NCI-H526 treated with DMSO at 0.1 percent for 48 hours (cell line): ENCODE measurements around the gene BTBD8.
"Not testable (repeated sequence)": the region's sequence is repeated elsewhere in the genome, so short reads cannot be mapped to it uniquely, and the experiment has no call there.

Experiments
- DNase-seq: peaks from one replicate; lab custom pipeline; 2025; lab: John Stamatoyannopoulos, UW

BTBD8 gene

DNA sequence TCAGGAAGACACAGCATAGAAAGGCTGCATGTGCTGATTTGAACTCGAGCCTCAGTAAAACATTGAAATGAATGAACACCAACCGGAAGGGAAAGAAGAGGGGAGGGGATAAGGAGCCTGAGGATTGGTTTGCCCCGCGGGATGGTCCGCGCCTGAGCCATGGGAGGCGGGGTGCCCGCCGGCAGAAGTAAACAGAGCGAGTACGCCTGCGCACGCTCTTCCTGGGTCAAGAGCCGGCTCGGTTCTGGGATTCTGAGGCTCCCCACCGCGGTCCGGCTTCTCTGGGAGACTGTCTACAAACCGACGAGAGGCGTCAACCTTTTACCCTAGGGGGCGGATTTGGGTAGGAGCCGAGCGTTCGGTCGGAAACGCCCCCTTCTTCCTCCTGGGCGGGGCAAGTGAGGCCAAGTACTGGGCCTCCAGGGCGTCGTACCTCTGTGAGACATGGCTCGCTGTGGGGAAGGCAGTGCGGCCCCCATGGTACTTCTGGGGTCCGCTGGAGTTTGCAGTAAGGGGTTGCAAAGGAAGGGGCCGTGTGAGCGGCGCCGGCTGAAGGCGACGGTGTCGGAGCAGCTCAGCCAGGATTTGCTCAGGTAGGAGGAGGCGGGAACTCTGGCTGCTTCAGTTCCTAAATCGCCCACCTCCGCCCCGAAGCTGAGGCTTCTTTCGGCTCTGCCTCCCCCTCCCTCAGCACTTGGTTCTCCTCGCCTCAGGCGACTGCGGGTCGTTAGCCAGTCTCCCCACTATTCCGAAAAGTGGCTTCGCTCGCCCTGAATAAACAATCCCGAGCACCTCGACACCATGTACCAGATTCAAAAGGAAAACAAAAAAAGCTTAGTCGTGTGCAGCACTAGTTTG, at the start of gene BTBD8:
BTBD8 (plus strand) TSS at position 218 of the 858 bp plus-strand sequence; CDS start at position 445, 227 bp downstream.
- DNase-seq, result peak; percentile 80

DNA sequence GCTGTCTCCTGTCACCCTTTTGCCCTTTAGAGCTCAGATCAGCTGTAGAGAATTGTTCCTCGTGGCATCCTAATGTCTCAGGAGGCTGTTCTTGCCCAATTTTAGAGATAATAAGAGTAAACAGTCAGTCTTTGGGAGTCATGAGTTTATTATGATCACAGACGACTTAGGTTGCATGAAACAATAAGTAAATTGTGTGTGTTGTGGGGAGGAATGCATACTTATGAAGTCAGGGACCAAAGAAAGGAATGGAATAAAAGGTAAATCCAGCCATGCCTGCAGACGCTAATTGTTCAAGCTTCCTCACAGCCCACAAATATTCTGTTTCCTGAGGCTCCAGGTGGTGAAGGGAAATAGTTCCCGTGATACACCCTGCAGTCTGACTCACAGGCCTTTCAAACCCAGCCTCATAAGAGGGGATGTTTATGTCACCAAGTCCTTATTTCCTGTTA, 49.5 kb upstream of the BTBD8 start:
- DNase-seq, result peak; percentile 56

DNA sequence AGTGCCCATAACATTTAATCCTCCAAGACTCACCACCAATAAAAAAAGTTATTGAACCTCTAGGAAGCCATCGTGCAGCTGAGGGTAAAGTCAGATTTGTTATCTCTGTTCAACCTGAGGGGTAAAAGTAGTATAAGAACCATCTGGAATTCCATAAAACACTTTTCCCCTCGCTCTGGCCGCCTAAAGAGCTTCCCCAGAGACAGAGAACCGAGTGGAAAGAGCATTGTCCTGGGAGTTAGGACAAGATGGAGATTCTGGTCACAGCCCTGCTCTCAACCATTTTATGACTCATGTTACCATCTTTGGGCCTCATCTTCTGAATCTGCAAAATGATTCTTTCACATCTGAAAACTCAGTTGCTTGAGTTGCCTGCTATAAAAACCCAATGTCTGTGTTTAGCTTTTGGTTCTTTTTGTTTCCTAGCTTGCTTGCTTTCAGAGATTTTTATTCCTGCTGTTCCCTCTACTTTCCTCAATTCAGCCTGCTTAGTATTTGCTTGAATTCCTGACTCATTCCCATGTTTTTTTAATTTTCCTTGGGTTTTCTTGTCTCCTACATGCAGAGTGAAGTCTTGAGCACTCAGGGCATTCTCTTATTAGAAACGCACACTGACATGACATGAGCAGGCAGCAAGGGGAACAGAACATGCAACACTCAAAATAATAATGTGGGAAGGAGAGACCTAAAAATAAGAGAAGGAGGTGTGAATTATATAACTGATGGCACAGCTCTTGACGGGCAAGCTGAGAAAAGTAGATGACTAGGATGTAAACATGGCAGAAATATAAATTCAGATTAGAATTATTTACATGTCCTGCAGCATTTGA, 48.6 kb upstream of the BTBD8 start:
- no peak for DNase-seq

DNA sequence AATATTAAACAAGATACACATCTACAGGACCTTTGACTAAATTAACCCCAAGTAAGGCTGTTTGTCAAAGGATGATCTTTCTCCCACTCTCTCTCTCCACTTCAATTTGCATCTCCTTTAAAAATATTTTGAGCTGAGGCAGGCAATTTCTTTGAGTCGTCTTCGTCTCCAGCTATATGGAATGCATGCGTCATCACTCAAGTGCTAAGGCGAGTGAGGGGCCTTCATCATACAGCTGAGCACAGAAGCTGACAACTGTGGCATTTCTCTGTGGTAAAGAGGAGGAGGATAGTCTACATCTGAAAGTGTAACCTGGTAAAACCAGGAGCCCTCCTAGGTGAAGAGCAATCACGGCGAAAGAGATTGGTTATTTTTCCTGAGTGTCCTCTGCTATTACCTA, 42.7 kb upstream of the BTBD8 start:
- no peak for DNase-seq

DNA sequence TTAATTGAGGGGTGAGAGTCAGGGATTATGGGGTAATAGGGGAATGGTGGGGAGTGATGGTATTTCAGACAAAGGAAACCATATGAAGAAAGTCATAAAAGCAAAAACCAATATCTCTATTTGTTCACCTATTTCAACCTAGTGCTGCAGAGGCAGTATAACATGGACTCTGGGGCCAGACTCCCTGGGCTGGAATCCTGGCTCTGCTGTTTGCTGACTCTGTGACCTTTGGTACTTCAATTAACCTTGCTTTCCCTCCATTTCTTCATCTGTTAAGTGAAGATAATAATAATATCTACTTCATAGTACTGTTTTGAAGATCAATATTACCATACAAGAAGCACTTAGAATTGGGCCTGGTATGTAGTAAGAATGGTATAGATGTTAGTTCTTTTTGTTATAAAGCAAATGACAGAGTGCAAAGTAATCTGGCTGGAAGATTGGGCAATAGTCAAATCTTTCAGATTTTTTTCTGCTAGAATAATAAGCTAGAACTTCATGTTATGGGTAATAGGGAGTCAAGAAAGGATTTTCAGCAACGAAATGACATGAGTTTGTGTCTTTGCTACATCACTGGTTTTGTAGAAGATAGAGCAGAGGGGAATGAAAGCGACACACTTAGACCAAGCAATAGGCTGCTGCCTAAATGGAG, 41.3 kb upstream of the BTBD8 start:
- DNase-seq, result no peak

DNA sequence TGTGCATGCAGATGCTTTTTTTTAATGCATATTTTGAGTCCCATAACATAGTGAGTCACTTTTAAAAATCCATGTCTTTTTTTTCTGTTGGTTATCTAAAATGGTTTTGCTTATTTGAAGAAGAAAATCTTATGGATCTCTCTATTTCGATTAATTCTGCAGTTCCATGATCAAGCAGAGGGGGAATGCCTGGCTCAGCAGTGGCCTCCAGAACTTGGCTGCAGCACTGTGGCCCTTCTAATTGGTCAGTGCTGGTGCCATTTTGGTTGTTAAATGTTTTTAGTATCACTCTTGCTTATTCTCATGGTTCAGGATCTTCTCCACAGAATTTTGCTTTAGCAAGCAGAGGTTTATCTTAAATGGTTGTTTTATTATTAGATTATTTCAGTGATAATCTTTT, 39.2 kb upstream of the BTBD8 start:
- DNase-seq, result no peak

DNA sequence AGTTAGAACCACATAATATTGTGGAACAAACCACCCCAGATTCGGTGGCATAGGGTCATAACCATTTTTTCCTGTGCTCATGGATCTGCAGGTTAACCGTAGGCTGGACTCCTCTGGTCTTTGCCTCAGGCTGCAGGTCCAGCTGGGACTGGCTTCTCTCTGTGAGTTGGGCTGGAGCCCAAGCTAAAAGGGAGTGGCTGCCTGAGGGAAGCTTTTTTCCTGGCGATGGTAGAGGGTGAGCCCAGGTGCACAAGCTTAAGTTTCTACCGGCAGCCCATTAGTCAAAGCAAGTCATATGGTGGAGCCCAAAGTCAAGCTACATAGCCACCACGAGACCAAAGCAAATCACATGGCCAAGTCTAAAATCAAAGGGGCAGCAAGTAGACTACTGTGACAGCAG, 36.5 kb upstream of the BTBD8 start:
- DNase-seq, result peak; percentile 4

DNA sequence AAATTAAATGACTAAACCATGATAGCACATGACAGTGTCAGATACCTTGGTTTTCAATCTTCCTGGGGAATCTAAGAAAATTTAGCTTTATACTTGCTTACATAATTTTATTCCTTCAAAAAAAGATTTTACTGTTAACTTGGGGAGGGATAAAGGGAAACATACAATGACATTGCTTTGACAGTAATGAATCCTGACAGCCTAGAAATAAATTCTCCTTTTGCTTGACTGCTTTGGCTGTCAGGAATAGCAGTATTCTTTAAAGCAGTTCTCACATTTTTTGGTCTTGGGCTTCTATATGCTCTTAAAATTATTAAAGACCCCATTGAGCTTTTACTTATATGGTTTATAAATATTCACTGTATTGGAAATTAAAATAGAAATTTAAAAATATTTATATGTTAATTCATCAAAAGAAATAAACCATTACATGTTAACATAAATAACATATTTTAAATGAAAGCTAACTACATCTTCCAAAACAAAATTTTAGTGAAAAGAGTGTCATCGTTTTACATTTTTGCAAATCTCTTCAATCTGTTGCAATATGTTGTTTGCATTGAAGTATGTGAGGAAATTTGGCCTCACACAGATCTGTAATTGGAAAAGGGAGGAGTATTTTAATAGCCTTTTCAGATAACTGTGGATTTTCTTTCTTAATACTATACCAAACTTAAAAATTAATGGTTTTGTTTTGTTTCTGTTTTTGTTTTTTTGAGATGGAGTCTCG, 34.2 kb upstream of the BTBD8 start:
- DNase-seq, result no peak

DNA sequence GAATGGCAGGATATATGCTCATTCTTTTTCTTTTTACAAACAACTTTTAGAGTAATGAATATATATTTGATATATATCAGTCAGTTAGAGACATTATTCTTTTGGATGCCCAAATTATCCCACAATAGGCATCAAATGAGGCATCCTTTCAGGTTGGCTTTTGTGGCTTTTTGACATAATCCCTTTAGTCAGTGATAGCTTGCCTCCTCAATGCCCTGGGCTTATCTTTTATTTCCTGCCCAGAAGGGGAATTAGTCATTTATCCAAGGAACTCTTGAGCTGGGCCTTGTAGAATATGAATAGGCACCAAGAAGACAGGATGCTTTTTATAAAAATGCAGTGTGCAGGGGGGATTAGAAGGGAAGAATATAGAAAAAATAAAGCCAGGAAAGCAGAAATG, 28.2 kb upstream of the BTBD8 start:
- no peak for DNase-seq

DNA sequence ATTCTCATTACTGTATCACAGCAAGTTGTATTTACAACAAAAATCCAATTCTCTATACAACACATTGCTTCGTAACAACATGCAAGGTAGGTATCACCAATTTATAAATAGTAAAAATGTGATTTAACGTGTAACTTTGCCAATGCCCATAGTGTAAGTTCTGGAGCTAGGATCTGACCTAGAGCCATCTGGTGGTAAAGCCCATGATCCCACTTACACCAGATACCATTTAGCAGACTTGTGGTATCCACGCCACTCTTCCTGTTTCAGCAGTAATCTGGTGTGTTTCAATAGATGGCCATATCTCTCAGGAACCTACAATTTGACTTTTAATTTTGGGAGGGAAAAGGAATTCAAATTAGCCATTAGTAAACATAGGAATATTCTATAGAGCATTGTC, 15.1 kb upstream of the BTBD8 start:
- DNase-seq, result no peak

DNA sequence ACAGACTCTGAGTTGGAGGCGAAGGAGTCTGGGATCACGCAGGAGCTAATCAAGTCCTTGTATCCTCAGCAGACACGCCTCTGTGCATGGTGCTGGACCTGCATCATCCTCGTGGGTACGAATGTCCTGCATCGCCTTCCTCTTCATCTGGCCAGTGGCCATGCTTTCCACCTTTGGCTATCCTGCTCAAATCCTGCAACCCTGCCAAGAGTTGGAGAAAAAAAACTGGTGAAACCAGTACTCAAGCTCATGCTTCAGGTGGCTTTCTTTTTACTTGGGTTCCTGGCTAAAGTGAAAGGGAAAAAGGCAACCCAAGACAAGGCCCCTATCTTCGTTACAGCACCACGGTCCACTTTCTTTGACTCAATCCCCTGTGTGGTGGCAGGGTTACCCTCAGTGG, 13.8 kb upstream of the BTBD8 start:
- no peak for DNase-seq

DNA sequence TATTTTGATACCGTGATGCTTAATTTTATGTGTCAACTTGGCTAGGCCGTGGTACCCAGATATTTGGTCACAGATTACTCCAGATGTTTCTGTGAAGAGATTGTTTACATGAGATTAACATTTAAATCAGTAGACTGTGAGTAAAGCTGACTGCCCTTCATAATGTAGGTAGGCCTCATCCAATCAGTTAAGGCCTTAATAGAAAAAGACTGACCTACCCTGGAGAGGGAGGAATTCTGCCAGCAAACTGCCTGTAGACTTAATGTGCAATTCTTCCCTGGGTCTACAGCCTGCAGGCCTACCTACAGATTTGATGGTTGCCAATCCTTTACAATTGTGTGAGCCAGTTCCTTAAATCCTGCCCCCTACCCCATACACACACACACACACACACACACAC, 9.3 kb upstream of the BTBD8 start:
- no peak for DNase-seq

DNA sequence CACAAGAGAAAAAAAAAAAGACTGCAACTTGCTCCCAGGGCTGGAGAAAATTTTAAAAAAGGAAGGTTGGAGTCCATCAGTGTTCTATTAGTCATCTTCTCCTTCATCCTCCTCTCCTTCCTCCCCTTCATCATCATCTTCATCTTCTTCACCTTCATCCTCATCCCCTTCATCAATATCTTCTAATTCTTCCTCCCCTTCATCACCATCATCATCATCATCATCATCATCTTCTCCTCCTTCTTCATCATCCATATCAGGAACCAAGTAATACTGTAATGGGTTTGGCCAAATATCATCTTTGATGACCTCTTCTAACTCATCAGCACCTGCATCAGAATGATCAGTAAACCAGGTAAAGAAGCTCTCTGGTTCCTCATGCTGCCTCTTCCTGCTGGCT, 5.7 kb upstream of the BTBD8 start:
- DNase-seq, result not testable (repeated sequence)

DNA sequence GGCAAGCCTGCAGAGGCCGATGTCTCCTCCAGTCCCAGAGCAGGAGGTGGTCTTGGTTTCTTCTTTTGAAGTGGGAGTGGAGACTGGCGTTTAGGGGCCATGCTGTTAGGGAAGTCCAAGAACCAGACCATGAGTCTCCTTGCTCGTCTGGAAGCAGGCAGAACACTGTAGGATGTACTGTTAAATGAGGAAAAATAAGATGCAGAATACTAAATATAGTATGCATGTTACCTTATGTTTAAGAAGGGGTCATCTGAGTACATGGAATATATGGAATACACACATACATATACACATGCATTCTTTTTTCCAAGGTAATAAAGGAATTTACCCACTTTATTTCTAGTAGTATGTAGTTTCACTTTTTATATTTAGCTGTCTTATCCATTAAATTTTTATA, 4.8 kb upstream of the BTBD8 start, which contains the start of gene SETSIP:
SETSIP (minus strand) TSS at position 101 of the 400 bp plus-strand sequence; CDS start at position 101, 0 bp downstream.
- no peak for DNase-seq

DNA sequence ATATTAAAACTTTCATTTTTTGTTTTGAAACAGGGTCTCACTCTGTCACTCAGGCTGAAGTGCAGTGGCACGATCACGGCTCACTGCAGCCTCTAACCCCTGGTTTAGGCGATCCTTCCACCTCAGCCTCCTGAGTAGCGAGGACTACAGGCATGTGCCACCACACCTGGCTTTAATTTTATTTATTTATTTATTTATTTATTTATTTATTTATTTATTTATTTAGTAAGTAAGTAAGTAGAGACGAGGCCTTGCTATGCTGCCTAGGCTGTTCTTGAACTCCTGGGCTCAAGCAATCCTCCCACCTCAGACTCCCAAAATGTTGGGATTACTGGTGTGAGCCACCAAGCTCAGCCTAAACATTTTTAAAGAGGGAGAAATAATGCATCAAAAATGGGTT, 3.8 kb upstream of the BTBD8 start:
- no peak for DNase-seq

DNA sequence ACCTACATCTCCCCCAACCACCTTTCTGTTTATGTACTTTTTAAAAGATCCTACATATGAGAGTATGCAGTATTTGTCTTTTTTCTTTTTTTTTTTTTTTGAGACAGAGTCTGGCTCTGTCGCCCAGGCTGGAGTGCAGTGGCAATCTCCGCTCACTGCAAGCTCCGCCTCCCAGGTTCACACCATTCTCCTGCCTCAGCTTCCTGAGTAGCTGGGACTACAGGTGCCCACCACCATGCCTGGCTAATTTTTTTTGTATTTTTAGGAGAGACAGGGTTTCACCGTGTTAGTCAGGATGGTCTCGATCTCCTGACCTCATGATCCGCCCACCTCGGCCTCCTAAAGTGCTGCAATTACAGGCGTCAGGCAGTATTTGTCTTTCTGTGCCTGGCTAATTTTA, 2.1 kb upstream of the BTBD8 start:
- not testable (repeated sequence) for DNase-seq

DNA sequence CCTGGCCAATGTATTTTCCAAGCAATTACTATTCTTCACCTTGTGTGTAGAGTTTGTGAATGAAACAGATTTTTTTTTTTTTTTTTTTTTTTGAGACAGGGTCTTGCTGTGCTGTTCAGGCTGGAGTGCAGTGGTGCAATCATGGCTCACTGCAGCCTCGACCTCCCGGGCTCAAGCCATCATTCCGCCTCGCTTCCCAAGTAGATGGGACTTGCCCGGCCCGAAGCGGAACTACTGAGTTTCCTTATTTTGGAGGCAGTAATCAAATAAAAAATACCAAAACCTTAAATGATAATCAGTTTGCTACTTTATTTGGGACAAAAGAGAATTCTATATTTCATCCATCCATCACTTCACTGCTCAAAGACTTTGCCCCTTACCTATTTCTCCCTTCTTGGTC, 704 bp upstream of the BTBD8 start:
- DNase-seq, result no peak

DNA sequence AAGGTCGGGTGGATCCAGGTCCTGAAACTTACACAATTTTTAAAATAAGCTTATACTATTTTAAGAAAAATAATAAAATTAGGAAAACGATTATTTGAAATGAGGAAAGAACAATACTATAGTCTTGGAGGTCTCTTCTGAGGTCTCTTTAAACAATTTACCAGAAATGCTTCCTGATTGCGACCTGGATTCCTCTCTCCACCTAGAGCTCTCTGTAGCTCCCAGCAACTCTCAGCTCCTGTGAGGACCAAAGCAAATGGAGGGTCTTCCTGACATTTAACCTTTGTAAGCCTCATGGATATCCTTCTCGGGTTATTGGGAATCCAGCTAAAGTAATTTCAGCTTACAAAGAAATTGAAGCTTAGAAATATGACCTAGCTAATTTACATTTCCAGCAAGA, 886 bp downstream of the BTBD8 start:
- no peak for DNase-seq

DNA sequence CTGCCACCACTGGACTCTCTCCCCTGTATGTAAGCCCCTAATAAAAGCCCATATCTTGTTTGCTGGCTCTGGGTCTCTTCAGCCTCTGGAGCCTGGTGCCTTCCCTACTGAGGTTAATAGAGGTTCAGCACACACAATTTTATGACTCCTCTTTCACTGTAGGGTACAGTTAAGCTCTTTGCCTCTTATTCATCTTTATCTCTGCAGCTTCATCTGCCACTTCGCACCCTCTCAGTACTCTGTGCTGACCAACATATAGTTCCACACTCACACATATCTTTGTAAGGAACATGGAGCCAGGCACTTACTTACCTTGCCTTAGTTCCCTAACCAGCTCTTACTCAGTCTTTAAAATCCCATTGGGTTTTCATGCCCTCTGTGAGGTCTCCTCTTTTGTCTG, 4.5 kb downstream of the BTBD8 start:
- DNase-seq, result no peak

DNA sequence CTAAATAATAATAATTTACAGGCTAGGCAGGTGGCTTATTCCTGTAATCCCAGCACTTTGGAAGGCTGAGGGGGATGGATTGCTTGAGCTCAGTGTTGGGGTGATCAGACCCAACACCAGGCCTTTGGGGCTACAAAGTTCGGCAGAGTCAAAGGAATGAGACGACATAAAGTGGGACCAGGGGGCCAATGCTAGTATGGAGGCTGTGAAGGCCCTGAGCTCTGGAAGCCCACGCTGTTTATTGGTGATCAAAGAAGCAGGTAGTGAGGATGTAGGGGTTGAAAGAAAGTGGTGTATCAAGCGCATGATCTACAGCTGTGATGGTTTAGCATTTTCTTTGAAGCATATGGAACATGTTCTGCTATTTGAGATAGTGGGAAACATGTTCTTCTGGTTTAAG, 5.6 kb downstream of the BTBD8 start:
- no peak for DNase-seq

DNA sequence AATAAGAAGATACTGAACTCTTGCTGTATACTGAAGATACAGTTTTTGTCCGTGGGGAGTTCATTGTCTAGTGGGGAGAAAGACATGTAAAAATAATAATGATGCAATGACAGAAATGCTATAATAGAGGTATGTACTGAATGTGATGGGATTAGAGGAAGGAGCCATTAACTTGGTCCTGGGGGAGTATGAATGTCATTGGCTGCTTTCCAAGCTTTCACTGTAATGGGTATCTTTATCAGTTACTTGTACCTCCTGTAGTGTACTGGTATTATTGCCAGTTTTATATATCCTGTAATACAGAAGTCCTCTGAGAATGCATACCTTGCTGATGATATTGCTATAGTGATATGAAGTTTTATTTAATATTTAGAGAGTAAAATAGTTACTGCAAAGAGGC, 7.4 kb downstream of the BTBD8 start:
- DNase-seq, result no peak

DNA sequence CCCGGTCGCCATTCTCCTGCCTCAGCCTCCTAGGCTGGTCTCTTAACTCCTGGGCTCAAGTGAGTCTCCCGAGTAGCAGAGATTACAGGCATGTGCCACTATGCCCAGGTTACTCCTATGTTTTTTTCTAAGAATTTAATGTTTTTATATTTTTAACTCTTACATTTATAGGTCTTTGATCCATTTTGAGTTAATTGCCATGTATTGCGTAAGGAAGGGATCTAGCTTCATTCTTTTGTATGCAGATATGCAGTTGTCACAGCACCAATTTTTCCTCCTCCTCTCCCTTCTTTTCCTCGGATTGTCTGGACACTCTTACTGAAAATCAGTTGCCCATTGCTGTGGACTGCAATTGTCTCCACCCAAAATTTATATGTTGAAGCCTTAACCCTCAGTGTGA, 11.5 kb downstream of the BTBD8 start:
- DNase-seq, result no peak
